IMR-90 (cell line): Measurements from ENCODE around the gene C19orf53.

Experiments
- CHD1 ChIP-seq: IDR thresholded peaks from 2 replicates; pipeline ENCODE4 v1.6.1; 2012; ENCODE audit warnings: low read depth, low read length, improper control_type of control experiment
- CTCF ChIP-seq: conservative IDR thresholded peaks from 2 replicates; pipeline ENCODE4 v1.5.1; 2012; ENCODE audit warnings: mild to moderate bottlenecking, low read depth, low read length, improper control_type of control experiment
- MAFK ChIP-seq: IDR thresholded peaks from 2 replicates; pipeline ENCODE4 v1.6.1; 2012; ENCODE audit warnings: low read depth, low read length, improper control_type of control experiment
- MAZ ChIP-seq: IDR thresholded peaks from 2 replicates; pipeline ENCODE4 v1.6.1; 2012; ENCODE audit warnings: low read depth, mild to moderate bottlenecking, low read length, improper control_type of control experiment, moderate library complexity, borderline replicate concordance
- MXI1 ChIP-seq: IDR thresholded peaks from 2 replicates; pipeline ENCODE4 v1.6.1; 2012; ENCODE audit warnings: low read depth, mild to moderate bottlenecking, low read length, moderate library complexity, borderline replicate concordance
- POLR2A ChIP-seq: IDR thresholded peaks from 2 replicates; pipeline ENCODE4 v1.6.1; 2012; ENCODE audit warnings: mild to moderate bottlenecking, low read depth, low read length
- RAD21 ChIP-seq: IDR thresholded peaks from 2 replicates; pipeline ENCODE4 v1.6.1; 2012; ENCODE audit warnings: low read length, improper control_type of control experiment
- USF2 ChIP-seq: fragments of 150-350 bp; IDR thresholded peaks from 2 replicates; pipeline ENCODE4 v1.6.1; 2017; ENCODE audit warnings: mild to moderate bottlenecking, antibody characterized with exemption, low read length, low read depth

- TF ChIP-seq CTCF: no peak
- no peak for TF ChIP-seq POLR2A
- TF ChIP-seq MAFK: no peak
- no peak for TF ChIP-seq CHD1
- TF ChIP-seq MXI1: no peak
- TF ChIP-seq MAZ: no peak
- no peak for TF ChIP-seq RAD21
- no peak for TF ChIP-seq USF2
These were observed 49.0 kb downstream of the C19orf53 start for GRCh38 chr19:13823256-13823655.
